GM21619 (cell line): ENCODE measurements around the gene NMBR.
"Not testable (repeated sequence)": the region's sequence is repeated elsewhere in the genome, so short reads cannot be mapped to it uniquely, and the experiment has no call there.

Experiments
- ATAC-seq: cut with Tn5 transposase; IDR thresholded peaks from one replicate; pipeline ENCODE4 v1.9.1; 2021; ENCODE audit not compliant: unreplicated experiment

Gene NMBR

DNA sequence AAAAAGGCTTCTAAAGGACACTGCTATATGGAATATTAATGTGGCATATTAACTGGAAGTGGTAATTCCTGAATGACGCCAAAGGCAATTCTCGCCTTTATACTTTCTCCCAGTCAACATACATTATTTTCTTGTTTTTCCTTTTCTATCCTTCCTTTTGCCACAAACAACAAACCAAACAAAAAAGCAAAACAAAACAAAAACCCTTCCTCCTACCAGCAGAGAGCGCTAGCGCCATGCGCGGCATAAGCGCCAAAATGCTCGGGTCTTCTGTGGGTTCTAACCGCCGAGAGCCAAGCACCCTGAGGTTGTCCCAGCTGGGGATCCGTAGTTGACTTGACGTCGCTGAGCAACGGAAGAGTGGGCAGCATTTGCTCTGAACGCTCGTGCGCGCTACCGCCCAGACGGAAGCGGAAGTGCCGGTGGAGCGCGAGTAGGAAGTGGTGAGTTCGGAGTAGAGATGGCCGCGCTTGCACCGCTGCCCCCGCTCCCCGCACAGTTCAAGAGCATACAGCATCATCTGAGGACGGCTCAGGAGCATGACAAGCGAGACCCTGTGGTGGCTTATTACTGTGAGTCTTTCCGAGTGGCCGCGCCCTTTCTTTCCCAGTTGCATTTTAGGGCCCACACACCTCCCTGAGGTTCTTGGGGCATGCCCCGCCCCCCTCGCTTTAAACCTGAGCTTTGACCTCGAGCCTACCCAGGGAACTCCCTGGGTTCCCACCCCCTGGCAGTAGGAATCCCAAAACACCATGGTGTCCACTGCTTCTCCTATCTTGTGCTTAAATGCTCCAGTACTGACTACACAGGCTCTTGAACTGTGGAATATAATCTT lies at the start of gene NMBR, which contains the start of gene VTA1:
TSS of gene NMBR (minus strand) at position 295 of the 835 bp plus-strand sequence. CDS start 58,464 bp downstream, outside the sequence.
TSS of gene VTA1 (plus strand) at position 436 of the 835 bp plus-strand sequence. CDS start at position 461, 25 bp downstream.
- peak; percentile 100 for ATAC-seq

DNA sequence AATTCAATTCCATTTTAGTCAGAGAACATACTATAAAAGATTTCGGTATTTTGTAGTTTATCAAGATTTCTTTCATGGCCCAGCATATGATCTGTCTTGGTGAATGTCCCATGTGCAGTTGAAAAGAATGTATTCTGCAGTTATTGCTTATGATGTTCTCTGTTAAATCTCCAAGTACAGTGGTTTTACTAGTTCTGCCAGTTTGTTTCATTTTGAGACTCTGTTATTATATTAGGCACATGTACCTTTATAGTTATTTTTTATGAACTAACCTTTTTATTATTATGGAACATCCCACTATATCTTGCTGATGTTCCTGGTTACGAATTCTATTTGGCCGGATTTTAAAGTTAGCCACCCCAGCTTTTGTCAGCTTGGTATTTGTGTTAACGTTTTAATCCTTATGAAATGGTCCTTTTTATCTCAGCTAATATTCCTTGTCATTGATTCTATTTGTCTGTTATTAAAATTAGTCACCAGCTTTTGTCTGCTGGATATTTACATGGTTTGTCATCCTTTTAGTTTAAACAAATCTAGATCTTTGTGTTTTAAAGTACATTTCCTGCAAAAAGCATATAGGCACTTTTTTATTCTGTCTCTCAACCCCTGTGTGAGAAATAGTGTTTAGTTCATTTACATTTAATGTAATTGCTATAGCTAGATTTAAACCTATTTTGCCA lies 49.1 kb upstream of the NMBR start:
- no peak for ATAC-seq

DNA sequence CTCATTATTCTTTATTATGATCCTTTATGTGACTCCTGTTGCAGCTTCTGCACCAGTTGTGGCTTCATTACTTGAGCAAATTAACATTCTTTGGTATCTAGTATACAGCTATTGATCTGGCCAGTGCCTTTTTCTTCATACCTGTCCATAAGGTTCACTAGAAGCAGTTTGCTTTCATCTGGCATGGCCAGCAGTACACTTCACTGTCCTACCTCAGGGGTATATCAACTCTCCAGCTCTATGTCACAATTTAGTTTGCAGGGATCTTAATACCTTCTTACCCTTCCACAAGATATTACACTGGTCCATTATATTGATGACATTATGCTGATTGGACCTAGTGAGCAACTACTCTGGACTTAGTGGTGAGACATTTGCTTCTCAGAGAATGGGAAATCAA lies 46.7 kb upstream of the NMBR start:
- ATAC-seq, result no peak

DNA sequence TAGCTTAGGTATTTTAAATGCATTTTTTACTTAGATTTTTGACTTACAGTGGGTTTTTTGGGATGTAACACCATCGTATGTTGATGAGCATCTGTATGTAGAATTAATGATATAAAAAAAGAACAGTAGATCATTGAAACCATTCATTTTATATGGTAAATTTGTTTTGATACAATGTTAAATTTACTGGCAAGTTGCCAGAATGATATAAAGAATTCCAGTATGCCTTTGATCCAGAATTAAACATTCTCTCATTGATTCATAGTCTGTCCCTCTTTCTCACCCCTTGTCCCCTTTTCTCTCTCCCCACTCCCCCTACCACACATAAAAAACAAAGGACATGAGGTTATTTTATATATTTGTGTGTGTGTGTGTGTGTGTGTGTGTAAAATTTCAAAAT lies 45.4 kb upstream of the NMBR start:
- ATAC-seq, result no peak

DNA sequence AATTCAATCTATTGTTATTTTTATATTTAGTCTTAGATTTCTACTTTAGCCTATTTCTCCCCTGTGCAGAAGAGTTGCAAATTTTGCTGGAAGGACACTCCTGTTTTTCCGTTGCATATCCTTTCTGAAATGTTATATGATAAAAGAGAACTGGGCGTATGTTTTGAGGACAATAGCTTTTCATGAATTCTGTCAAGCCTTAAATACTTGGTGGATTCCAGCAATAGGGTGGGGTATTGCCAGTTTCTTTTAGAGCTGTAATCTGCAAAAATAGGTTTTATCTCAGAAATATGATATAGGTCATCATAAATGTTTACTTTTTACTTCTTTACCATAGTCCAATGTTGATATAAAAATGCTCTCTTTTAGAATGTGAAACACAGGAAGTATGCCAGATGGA lies 42.1 kb upstream of the NMBR start:
- no peak for ATAC-seq

DNA sequence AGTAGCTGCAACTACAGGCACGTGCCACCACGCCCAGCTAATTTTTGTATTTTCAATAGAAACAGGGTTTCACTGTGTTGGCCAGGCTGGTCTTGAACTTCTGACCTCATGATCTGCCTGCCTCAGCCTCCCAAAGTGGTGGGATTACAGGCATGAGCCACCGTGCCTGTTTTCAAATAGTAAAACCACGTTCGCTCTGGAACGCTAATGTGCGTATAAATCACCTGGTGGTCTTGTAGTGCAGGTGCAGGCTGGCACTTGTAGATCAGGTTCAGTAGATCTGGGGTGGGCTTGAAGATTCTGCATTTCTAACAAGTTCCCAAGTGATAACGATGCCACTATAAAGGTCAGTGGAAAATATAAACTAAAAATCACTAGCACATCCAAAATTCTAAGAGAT lies 41.4 kb upstream of the NMBR start:
- ATAC-seq, result not testable (repeated sequence)

DNA sequence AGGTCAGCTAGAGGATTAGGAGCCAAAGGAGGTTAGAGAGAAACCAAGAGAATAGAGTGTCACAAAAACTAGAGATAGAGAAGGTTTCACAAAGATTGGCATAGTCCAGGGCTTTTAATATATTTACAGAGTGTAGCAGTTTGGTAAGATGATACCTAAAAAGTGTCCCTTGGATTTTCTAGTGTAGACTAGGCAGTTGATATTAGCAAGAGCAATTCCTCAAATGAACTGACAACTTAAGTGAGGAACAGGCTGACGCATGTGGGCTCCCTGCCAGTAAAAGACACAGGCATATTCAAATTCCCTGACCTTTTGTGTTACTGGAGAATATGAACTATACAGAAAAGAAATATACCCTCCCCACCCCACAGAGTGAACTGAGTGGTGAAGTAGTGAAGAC lies 40.3 kb upstream of the NMBR start:
- ATAC-seq, result no peak

DNA sequence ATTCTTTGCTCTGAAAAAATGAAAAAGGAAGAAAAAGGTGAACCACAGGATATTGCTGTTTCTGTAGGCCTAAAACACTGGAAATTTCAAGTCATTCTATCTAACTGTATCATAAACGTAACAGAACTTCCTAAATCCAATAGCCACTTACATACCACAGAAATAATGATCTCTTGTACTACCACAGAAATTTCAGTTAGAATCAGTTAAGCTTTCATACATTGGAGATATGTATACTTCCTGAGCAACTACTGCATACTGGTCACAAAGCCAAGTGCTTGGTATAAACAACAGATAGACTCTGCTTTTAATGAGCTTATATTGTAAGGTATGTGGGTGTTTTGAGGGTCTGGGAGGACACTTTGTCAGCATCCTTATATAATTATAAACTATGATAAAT lies 38.7 kb upstream of the NMBR start:
- no peak for ATAC-seq

DNA sequence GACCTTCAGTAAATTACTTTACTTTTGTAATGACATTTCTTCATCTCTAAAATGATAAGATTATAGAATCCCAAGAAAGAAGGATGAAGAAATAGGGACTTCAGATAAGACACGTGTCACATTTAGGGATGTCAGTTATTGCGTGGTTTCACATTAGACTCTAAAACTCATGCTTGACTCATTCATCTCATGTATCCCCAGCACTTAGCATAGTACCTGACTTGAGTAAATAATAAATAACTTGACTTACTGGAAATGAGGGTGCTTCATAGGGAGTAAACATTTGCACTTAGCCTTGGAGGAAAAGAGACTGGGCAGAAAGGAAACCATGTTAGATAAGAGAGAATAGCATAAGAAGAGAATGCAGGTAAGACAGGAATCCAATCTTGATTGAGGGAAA lies 37.4 kb upstream of the NMBR start:
- no peak for ATAC-seq

DNA sequence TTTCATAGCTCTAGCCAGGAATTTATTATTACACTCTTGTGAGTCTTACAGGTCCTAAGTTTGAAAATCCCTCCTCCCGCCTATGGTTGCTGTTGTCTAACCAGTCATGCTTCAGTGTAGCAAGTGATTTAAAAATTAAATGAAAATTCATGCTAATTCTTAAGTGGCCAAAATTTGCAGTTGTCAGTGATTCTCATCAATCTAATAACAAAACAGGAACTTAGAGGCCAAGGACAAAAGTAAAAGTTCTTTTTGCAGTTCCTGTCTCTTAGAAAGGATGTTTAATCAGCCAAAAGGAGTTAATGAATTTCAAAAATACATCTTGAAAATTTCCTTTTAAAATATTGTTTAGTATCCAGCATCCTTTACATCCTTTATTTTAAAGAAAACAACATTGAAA lies 36.4 kb upstream of the NMBR start:
- no peak for ATAC-seq

DNA sequence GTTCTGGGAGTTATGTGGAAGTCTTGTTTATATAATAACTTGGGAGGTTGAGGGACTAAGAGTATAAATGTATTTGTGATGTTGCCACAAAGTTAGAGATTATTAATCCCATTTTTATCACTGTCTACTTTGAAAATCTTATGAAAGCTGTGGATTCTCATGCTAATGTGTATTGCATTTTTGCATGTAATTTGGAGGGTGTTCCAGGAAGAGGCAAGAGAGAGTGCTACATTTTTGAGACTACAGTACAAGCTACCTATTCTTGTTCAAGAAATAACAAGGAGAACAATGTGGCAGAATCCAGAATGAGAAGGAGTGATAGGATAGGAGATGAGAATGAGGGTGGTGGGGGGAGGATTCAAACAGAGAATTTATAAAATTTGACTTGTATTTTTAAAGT lies 35.1 kb upstream of the NMBR start:
- no peak for ATAC-seq

DNA sequence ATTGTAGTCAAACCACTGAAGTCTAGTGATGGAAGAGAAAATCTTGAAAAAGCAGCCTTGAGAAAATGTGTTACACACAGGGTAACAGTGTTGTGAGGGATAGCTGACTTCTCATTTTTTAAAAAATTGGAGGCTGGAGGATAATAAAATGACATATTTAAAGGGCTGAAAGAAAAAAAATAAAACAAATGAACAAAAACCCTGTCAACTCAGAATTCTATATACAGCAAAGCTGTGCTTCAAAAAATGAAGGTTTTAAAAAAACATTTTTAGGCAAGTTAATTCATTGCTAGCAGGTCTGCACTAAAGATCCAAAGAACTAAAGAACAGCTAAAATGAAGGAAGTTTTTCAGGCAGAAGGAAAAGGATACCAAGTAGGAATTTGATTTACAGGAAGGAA lies 31.2 kb upstream of the NMBR start:
- no peak for ATAC-seq

DNA sequence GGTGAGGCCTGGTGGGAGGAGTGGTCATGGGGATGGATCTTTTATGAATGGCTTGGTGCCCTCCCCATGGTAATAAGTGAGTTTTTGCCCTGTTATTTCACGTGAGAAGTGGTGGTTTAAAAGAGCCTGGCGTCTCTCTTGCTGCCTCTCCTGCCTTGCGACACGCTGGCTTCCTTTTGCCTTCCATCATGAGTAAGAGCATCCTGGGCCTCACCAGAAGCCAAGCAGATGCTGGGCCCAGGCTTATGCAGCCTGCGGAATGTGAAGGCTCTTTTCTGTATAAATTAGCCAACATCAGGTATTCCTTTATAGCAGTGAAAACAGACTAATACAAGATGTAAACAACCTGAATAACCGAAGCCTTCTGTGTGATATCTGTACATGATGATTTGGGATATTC lies 27.8 kb upstream of the NMBR start:
- ATAC-seq, result no peak

DNA sequence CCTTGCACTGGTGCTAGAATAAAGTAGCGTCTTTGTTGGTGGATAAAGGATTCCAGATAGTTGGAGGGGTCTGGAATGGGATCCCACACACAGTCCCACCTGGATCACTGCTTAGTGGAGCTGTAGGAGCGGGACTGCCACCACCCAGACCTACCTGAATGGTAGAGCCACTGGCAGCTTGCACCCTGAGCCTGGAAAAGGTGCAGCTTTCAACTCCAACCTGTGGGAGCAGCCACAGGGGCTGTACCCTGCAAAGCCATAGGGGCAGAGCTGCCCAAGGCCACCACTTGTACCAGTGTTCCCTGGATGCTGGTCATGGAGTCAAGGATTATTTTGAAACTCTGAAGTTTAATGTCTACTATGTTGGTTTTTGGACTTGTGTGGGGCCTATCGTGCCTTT lies 27.1 kb upstream of the NMBR start:
- no peak for ATAC-seq

DNA sequence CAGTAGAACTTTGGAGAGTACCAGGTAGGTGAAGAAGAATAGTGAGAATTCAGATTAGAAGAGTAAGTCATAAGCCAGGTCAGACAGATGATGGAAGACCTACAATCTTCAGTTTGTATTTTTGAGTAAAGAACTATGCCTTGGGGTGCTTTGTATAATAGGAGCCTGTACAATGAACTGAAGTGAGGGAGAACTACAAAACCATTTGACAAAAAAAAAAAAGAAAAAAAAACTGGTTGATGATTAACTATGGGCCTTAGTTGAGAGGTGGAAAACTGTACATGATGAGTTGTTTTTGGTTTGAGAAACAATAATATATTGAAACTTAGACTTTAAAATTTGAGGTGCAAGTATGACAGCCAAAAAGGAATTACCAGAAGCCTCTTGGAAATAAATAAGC lies 25.8 kb upstream of the NMBR start:
- no peak for ATAC-seq

DNA sequence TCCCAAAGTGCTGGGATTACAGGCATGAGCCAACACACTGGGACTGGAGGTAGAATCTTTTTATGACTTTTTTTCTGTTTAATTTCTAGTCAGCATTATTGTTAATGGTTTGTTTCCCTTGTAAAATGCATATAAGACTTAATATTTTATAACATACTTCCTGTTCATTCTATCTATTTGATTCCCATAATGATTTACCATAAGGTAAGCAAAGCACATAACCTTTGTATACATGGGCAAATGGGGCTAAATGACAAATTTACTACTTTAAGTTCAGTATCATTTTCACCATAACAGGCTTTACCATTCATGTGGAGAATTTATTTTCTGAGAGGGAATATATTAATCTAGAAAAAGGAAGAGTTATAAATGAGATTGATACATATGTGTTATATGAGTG lies 24.4 kb upstream of the NMBR start:
- no peak for ATAC-seq

DNA sequence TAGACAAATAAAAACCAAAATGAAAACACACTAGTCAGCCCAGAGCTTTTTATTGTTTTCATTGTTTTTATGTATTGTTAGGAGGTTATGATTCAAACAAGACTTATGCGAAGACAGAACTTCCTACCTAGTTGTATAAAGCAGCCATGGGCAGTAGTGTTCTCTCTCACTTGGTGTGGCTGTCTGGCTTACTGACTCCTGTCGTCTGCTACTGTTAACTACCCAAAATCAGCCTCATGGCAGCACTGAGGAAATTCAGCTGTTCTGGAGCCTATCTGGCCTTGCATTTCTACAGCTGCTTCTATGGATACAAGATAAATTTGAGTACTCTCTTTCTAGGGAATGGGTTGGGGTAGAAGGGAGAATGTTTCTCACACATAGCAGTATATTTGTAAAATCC lies 20.6 kb upstream of the NMBR start:
- no peak for ATAC-seq

DNA sequence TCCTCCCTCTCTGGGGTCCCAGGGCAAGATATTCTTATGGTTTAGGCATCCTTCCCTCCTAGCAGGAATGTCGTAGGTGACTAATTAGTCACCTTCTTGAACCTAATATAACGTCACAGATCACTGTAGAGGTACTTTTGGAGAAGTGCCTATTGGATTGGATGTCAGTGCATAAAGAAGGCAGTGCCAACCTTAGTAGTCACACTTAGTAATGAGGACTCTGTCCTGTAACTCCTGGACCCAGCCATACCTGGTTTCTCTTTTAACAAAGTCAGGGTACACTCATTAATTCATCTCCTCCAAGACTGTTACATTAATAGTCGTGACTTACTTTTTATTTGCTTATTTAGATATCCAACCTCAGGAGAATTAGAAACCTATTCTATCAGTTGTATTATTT lies 20.1 kb upstream of the NMBR start:
- no peak for ATAC-seq

DNA sequence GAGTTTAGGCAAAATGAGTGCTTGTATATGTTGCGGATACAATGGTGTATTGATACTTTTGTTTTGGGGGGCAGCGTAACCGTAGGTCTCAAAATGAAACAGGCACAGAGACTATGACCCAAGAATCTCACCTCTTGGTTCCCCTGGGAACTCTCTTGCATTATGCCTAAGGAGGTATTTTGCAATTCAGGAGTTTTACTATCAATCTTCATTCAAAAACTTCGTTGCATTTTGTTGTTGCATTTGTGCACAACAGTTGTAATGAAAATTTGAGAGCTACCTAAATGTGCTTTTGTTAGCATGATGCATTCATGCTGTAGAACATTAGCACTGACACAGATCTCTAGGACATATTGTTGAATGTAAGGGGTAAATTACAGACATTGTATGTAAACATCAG lies 18.3 kb upstream of the NMBR start:
- no peak for ATAC-seq

DNA sequence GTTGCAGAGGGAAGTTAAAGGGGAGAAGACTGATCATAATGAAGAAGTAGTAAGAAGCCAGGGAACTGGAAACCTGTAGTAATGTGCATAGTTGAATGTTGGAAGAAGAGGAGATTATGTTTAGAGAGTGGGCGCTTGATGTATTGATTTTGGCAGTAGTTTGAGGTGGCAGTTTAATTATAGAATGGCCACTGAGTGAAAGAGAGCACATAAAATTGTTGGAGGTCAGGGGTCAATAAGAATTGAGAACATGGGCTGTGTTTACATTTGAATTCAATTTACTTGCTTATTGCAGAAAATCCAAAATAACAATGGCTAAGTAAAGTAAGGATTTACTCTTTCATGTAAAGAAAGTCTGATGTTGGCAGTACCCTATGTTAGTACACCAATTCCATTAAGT lies 15.9 kb upstream of the NMBR start:
- ATAC-seq, result no peak

DNA sequence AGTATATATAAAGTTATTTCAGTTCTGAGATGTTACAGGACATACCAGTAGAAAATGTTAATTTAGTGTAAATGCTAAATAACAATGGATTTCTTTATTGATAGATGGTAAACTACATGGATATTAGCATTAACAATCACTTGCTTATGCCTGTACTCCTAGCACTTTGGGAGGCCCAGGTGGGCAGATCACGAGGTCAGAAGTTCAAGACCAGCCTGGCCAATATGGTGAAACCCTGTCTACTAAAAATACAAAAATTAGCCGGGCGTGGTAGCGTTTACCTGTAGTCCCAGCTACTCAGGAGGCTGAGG lies 9.8 kb upstream of the NMBR start:
- not testable (repeated sequence) for ATAC-seq

DNA sequence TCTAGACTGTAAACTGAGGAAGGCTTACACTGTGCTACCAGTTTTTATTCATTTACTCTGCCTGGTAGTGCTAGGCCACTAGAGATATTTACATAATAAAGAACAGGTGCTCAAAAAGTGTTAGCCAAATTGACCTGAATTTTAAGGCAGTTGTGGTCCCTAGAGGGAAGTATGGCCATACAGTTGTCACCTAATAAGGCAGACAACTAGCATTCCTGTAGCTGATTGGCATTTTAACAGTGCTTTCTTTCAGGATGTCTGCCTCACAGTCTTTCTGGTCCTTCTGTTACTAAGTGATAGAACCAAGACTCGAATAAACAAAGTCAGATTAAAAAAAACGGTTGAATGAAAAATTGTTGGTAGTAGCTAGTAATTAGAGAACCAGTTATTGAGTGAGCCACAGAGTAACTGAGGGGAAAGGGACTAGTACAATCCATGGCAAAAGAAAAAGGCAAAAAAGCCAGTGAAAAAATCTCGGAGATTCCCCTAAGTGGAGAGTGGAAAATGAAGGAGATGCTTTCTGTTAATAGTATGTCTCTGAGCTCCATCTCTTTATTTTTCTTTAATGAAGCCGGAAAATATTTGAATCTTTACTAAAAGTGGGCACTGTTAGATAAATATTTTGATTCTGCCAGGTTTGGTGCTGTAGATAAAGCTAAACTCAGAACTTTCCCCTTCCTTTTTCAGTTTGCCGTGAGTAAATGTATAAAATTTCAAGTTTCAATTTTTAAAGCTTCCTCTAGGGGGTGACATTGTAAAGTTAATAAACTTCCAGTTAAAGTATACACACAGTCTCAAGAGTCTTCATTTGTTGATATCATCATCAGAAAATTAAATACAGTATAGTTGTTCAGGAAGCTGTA lies 9.2 kb upstream of the NMBR start:
- peak; percentile 44 for ATAC-seq
